Lower lobe of right lung (tissue), 2 donors: ENCODE data around the gene EPB41L4A. TPM values are rescaled to one million over a fixed set of nuclear protein-coding genes. Genes with fewer than 3 reads are reported as not detected.
"Not testable (repeated sequence)": the region's sequence is repeated elsewhere in the genome, so short reads cannot be mapped to it uniquely, and the experiment has no call there.

ENCODE experiments used
- ATAC-seq, 2 donors: fragments of 200-7000 bp; cut with Tn5 transposase; one replicate each; pipeline ENCODE4 v1.9.1; 2020 to 2022; ENCODE audit warnings: mild to moderate bottlenecking in 2 of 2, moderate library complexity in 2 of 2
- DNase-seq: peaks from one replicate; pipeline ENCODE4 v3.0.0-alpha.2; 2020
- H3K27ac ChIP-seq: fragments of 200-600 bp; one replicate; pipeline ENCODE4 v1.8.0; 2022
- H3K27me3 ChIP-seq: fragments of 200-600 bp; one replicate; pipeline ENCODE4 v1.8.0; 2022; ENCODE audit warnings: low read depth
- H3K36me3 ChIP-seq: fragments of 200-600 bp; one replicate; pipeline ENCODE4 v1.8.0; 2022; ENCODE audit warnings: mild to moderate bottlenecking
- H3K4me1 ChIP-seq: fragments of 200-600 bp; one replicate; pipeline ENCODE4 v1.8.0; 2022
- H3K4me3 ChIP-seq: fragments of 200-600 bp; one replicate; pipeline ENCODE4 v1.8.0; 2022; ENCODE audit warnings: mild to moderate bottlenecking
- H3K9me3 ChIP-seq: fragments of 200-600 bp; one replicate; pipeline ENCODE4 v1.8.0; 2022
- CTCF ChIP-seq: fragments of 200-600 bp; IDR thresholded peaks from one replicate; pipeline ENCODE4 v1.8.0; 2022; ENCODE audit warnings: antibody characterized with exemption, mild to moderate bottlenecking
- intact Hi-C: fragments of 100-400 bp; cut with DNase I; formaldehyde crosslinking; loops from one replicate; pipeline ENCODE4 v1.11.0; 2022
- total RNA-seq: library from RNA; stranded (reverse); fragmentation: NEBNext Ultra II Directional; extraction: Animal tissue kit (Norgen Biotek cat#: 25700); gene quantifications from one replicate; pipeline ENCODE4 v1.2.1, GENCODE V29; 2021
- donor health status: DM: no; HTN: yes; CAD: no; lungs with severe emphysema.

EPB41L4A gene
- total RNA-seq, 1 donor from 2014 or later, result 44.8 TPM

- intact Hi-C loops, result no loop called here
- Histone ChIP-seq H3K4me1 (peaks cover 39% of the 10 kb centered on the region), H3K4me3 (no peak overlapping the region), H3K27ac (no peak overlapping the region), H3K27me3 (no peaks in the 10 kb centered on the region), H3K9me3 (no peaks in the 10 kb centered on the region), H3K36me3 (no peaks in the 10 kb centered on the region)
- TF ChIP-seq CTCF, result no peak
- ATAC-seq (peak in 1 of 2 donors; percentile 80), DNase-seq (no peak)
Observed at GRCh38 chr5:112407666-112408065, 11.4 kb downstream of the EPB41L4A start.

DNA sequence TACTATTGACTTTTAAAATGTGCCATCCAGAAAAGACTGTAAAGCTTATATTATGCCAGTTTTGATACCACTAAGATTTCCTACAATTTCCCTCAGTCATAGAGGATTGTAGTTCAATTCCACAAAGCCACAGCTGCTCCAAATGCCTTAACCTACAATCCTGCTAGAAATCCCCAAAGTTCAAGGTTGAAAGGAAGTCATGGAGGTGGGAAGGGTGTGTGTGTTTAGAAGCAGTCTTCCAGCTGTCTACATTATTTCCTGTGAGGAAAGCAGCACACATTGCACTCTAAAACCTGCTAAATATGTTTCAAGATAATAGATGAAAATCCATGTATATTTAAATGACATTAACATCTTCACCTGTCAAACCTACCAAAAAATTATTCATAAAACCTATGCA lies 11.8 kb downstream of the EPB41L4A start:
- Histone ChIP-seq H3K9me3 (no peaks in the 10 kb centered on the region), H3K4me1 (peaks cover 35% of the 10 kb centered on the region), H3K4me3 (no peak overlapping the region), H3K36me3 (no peaks in the 10 kb centered on the region), H3K27ac (peak overlapping the region; percentile 18), H3K27me3 (no peaks in the 10 kb centered on the region)
- DNase-seq (no peak), ATAC-seq (no peak)
- TF ChIP-seq CTCF, result no peak
- intact Hi-C loops, result no loop called here

DNA sequence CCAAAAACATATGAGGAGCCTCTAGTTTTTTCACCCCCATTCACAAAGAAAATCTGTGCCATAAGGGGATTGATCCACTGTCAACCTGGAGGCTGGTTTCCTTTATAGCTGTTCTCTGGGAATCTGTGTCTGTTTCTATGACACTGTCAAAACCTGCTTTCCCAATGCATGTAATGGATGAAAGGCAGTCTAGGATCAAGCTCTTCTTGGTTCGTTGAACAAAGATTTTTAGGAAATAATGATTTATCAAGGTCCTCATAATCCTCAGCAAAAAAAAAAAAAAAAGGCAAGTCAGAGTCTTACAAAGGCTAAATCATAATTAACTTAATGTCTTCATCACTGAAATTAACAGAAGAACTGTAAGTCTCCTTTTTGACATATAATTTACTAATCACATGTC lies 16.0 kb downstream of the EPB41L4A start:
- Histone ChIP-seq H3K4me1 (peaks cover 20% of the 10 kb centered on the region), H3K27me3 (no peaks in the 10 kb centered on the region), H3K27ac (no peak overlapping the region), H3K9me3 (no peaks in the 10 kb centered on the region), H3K4me3 (no peak overlapping the region), H3K36me3 (no peaks in the 10 kb centered on the region)
- no peak for DNase-seq
- intact Hi-C loops, result no loop called here
- ATAC-seq, result no peak
- no peak for TF ChIP-seq CTCF

DNA sequence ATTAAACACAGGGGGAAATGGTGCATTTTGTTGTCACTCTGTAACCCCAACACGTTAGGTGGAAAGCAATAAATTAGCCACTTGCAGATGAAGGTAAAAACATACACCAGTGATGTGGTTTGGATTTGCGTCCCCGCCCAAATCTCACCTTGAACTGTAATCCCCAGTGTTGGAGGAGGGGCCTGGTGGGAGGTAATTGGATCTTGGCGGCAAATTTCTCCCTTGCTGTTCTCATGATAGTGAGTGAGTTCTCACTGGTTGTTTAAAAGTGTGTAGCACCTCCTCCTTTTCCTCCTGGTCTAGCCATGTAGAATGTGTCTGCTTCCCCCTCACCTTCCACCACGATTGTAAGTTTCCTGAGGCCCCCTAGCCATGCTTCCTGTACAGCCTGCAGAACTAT lies 17.2 kb downstream of the EPB41L4A start:
- intact Hi-C loops, result no loop called here
- Histone ChIP-seq H3K4me1 (peaks cover 10% of the 10 kb centered on the region), H3K27ac (no peak overlapping the region), H3K4me3 (no peak overlapping the region), H3K36me3 (no peaks in the 10 kb centered on the region), H3K27me3 (no peaks in the 10 kb centered on the region), H3K9me3 (no peaks in the 10 kb centered on the region)
- no peak for DNase-seq
- ATAC-seq, result no peak
- TF ChIP-seq CTCF, result no peak

GRCh38 chr5:112397690-112398089 lies 21.4 kb downstream of the EPB41L4A start:
- no peaks in the 10 kb centered on the region for H3K9me3 ChIP-seq
- TF ChIP-seq CTCF, result no peak
- no peaks in the 10 kb centered on the region for H3K4me1 ChIP-seq
- DNase-seq, result no peak
- no peak overlapping the region for H3K4me3 ChIP-seq
- H3K27me3 ChIP-seq, result no peaks in the 10 kb centered on the region
- intact Hi-C loops, result no loop called here
- no peaks in the 10 kb centered on the region for H3K36me3 ChIP-seq
- no peak overlapping the region for H3K27ac ChIP-seq
- ATAC-seq, result no peak

GRCh38 chr5:112396430-112396829 lies 22.6 kb downstream of the EPB41L4A start:
- Histone ChIP-seq H3K9me3 (no peaks in the 10 kb centered on the region), H3K36me3 (no peaks in the 10 kb centered on the region), H3K27me3 (no peaks in the 10 kb centered on the region), H3K4me1 (no peaks in the 10 kb centered on the region), H3K27ac (no peak overlapping the region), H3K4me3 (no peak overlapping the region)
- DNase-seq (no peak), ATAC-seq (no peak)
- intact Hi-C loops, result no loop called here
- TF ChIP-seq CTCF, result no peak

DNA sequence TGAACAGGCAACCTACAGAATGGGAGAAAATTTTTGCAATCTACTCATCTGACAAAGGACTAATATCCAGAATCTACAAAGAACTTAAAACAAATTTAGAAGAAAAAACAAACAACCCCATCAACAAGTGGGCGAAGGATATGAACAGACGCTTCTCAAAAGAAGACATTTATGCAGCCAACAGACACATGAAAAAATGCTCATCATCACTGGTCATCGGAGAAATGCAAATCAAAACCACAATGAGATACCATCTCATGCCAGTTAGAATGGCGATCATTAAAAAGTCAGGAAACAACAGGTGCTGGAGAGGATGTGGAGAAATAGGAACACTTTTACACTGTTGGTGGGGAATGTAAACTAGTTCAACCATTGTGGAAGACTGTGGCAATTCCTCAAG lies 23.8 kb downstream of the EPB41L4A start:
- H3K9me3 ChIP-seq, H3K4me3 ChIP-seq, H3K36me3 ChIP-seq, H3K4me1 ChIP-seq, H3K27ac ChIP-seq, H3K27me3 ChIP-seq, intact Hi-C loops, DNase-seq, ATAC-seq: not testable (repeated sequence)
